HCT116 (cell line): ENCODE data around the gene CLDN12. TPM values are rescaled to one million over a fixed set of nuclear protein-coding genes. Genes with fewer than 3 reads are reported as not detected.

ENCODE experiments used
- ATAC-seq: fragments of 200-7000 bp; cut with Tn5 transposase; 2 replicates; pipeline ENCODE4 v1.9.1; 2020; ENCODE audit warnings: mild to moderate bottlenecking, moderate library complexity
- Bru-seq: library from RNA; stranded (reverse); fragments of 400-500 nt; gene quantifications from one replicate; lab custom pipeline; 2021; lab: Mats Ljungman, UMichigan
- BruChase-seq, 2 experiments: library from RNA; stranded (reverse); fragments of 400-500 nt; gene quantifications; one replicate each; lab custom pipeline; 2021; lab: Mats Ljungman, UMichigan
- BruUV-seq: library from RNA; stranded (reverse); fragments of 400-500 nt; replicated peaks from 2 replicates; lab custom pipeline; 2021; lab: Mats Ljungman, UMichigan
- CTCF ChIA-PET: fragments of 300-600 bp; sonication (Branson Sonifier 250); formaldehyde crosslinking; loops from one replicate; lab custom pipeline; 2021; ENCODE audit warnings: antibody characterized with exemption; lab: Charles Lee
- POLR2A ChIA-PET: fragments of 300-600, 350-600 bp; sonication (Branson Sonifier 250); formaldehyde crosslinking; loops from one replicate; lab custom pipeline; 2021; ENCODE audit warnings: antibody characterized with exemption; lab: Charles Lee
- RAD21 ChIA-PET, 2 experiments: fragments of 300-600 bp; sonication (Branson Sonifier 250); formaldehyde crosslinking; loops; one replicate each; lab custom pipeline; 2023; ENCODE audit warnings: low total read pairs in 2 of 2; ENCODE audit not compliant: uncharacterized antibody in 2 of 2, unreplicated experiment in 2 of 2, low non-redundant PET in 1 of 2; lab: Charles Lee
- DNase-seq: peaks from one replicate; pipeline ENCODE4 v3.0.0-alpha.2; 2010; ENCODE audit warnings: low read depth, low spot score
- H2AFZ ChIP-seq: fragments of 200-600 bp; shearing (Covaris generic), sonication (generic); 2 replicates; pipeline ENCODE4 v1.6.1; 2017; ENCODE audit warnings: low read depth, mixed run types, mixed read lengths, antibody characterized with exemption, low read length; ENCODE audit not compliant: poor library complexity, severe bottlenecking
- H3K27ac ChIP-seq: 2 replicates; pipeline ENCODE4 v1.5.1; 2012; ENCODE audit warnings: low read depth, low read length
- H3K27me3 ChIP-seq: fragments of 200-600 bp; sonication (generic); 2 replicates; pipeline ENCODE4 v1.6.1; 2016; ENCODE audit warnings: mixed run types, low read length, mixed read lengths; ENCODE audit not compliant: insufficient read depth
- H3K36me3 ChIP-seq, 2 experiments: fragments of 200-500 bp in 1 of 2; fragments of 200-600 bp in 1 of 2; sonication (Bioruptor generic) in 1 of 2; sonication (generic) in 1 of 2; 2 replicates each; pipeline versions ENCODE4 v1.5.1 to v1.6.1; 2014 to 2016; ENCODE audit warnings: low read length in 2 of 2, inconsistent platforms in 1 of 2, mixed read lengths in 1 of 2, mixed run types in 1 of 2; ENCODE audit not compliant: insufficient read depth in 2 of 2, control insufficient read depth in 1 of 2
- H3K4me1 ChIP-seq, 2 experiments: fragments of 200-600 bp in 1 of 2; sonication (generic) in 1 of 2; 2 replicates each; pipeline versions ENCODE4 v1.5.1 to v1.6.1; 2012 to 2017; ENCODE audit warnings: low read length in 2 of 2, inconsistent platforms in 1 of 2, mild to moderate bottlenecking in 1 of 2, mixed read lengths in 1 of 2, mixed run types in 1 of 2, moderate library complexity in 1 of 2; ENCODE audit not compliant: insufficient read depth in 2 of 2, control insufficient read depth in 1 of 2
- H3K4me2 ChIP-seq: fragments of 200-600 bp; sonication (generic); 2 replicates; pipeline ENCODE4 v1.6.1; 2017; ENCODE audit warnings: mixed run types, low read length, mixed read lengths
- H3K4me3 ChIP-seq, 2 experiments: fragments of 200-600 bp in 1 of 2; sonication (generic) in 1 of 2; replicated peaks in 1 of 2; 2 replicates each; pipeline ENCODE4 v1.5.1; 2011 to 2016; ENCODE audit warnings: low read length in 2 of 2, control low read depth in 1 of 2, low read depth in 1 of 2, mild to moderate bottlenecking in 1 of 2, mixed read lengths in 1 of 2, mixed run types in 1 of 2
- H3K79me2 ChIP-seq: fragments of 200-600 bp; sonication (generic); 2 replicates; pipeline ENCODE4 v1.6.1; 2017; ENCODE audit warnings: mild to moderate bottlenecking, mixed run types, low read length, moderate library complexity, mixed read lengths; ENCODE audit not compliant: insufficient read depth
- H3K9ac ChIP-seq: fragments of 200-600 bp; sonication (generic); 2 replicates; pipeline ENCODE4 v1.6.1; 2016; ENCODE audit warnings: low read length, mixed read lengths
- H3K9me2 ChIP-seq: fragments of 200-600 bp; sonication (generic), shearing (Covaris generic); 2 replicates; pipeline ENCODE4 v1.6.1; 2017; ENCODE audit warnings: mixed run types, mild to moderate bottlenecking, moderate library complexity; ENCODE audit not compliant: insufficient read depth
- H3K9me3 ChIP-seq, 2 experiments: fragments of 200-500 bp in 1 of 2; fragments of 200-600 bp in 1 of 2; sonication (Bioruptor generic) in 1 of 2; sonication (generic) in 1 of 2; 2 replicates each; pipeline ENCODE4 v1.6.1; 2014 to 2017; ENCODE audit warnings: low read length in 2 of 2, mixed read lengths in 2 of 2, inconsistent platforms in 1 of 2, low read depth in 1 of 2, mild to moderate bottlenecking in 1 of 2, mixed run types in 1 of 2, moderate library complexity in 1 of 2; ENCODE audit not compliant: control insufficient read depth in 1 of 2, insufficient read depth in 1 of 2
- H4K20me1 ChIP-seq: fragments of 200-600 bp; sonication (generic), shearing (Covaris generic); 2 replicates; pipeline ENCODE4 v1.6.1; 2017; ENCODE audit warnings: mixed run types, mild to moderate bottlenecking, moderate library complexity; ENCODE audit not compliant: insufficient read depth
- CBX3 ChIP-seq: IDR thresholded peaks from 2 replicates; pipeline ENCODE4 v1.6.1; 2012; ENCODE audit warnings: low read depth
- EGR1 ChIP-seq: IDR thresholded peaks from 2 replicates; pipeline ENCODE4 v1.6.1; 2012; ENCODE audit warnings: low read depth
- ELF1 ChIP-seq: IDR thresholded peaks from 2 replicates; pipeline ENCODE4 v1.6.1; 2012; ENCODE audit warnings: low read depth, borderline replicate concordance
- EZH2 ChIP-seq: fragments of 200-600 bp; sonication (generic); IDR thresholded peaks from 2 replicates; pipeline ENCODE4 v1.6.1; 2017; ENCODE audit warnings: antibody characterized with exemption, mixed run types
- FOSL1 ChIP-seq: IDR thresholded peaks from 2 replicates; pipeline ENCODE4 v1.6.1; 2012; ENCODE audit warnings: low read depth
- JUND ChIP-seq: IDR thresholded peaks from 2 replicates; pipeline ENCODE4 v1.6.1; 2012
- POLR2A ChIP-seq: IDR thresholded peaks from 2 replicates; pipeline ENCODE4 v1.7.0; 2011; ENCODE audit warnings: borderline replicate concordance; ENCODE audit not compliant: insufficient read depth, insufficient read length; ENCODE audit errors: extremely low read depth
- SIN3A ChIP-seq: IDR thresholded peaks from 2 replicates; pipeline ENCODE4 v1.6.1; 2012; ENCODE audit warnings: low read depth
- SP1 ChIP-seq: IDR thresholded peaks from 2 replicates; pipeline ENCODE4 v1.6.1; 2012; ENCODE audit warnings: low read depth
- SRF ChIP-seq: IDR thresholded peaks from 2 replicates; pipeline ENCODE4 v1.6.1; 2012; ENCODE audit warnings: low read depth
- TCF7L2 ChIP-seq: IDR thresholded peaks from 2 replicates; pipeline ENCODE4 v1.7.0; 2011; ENCODE audit warnings: borderline replicate concordance, inconsistent platforms; ENCODE audit not compliant: insufficient read depth, insufficient read length; ENCODE audit errors: extremely low read depth
- intact Hi-C: fragments of 100-400 bp; cut with micrococcal nuclease; formaldehyde crosslinking; loops from 2 replicates; pipeline ENCODE4 v1.10.0; 2022
- long read RNA-seq: library from polyadenylated mRNA; unstranded; transcript quantifications from one replicate; pipeline ENCODE4 v2.0.0, GENCODE V29; 2021; ENCODE audit not compliant: unreplicated experiment
- polyA plus RNA-seq: library from polyadenylated mRNA; unstranded; fragments of >200 nt; gene quantifications from 2 replicates; pipeline ENCODE4 v1.2.1, GENCODE V29; 2012; ENCODE audit warnings: missing spikeins
- total RNA-seq: library from RNA; stranded (reverse); gene quantifications from one replicate; pipeline ENCODE4 v1.2.1, GENCODE V29; 2021; ENCODE audit not compliant: unreplicated experiment
- TF ChIP-seq, protein P1 (sequence below): IDR thresholded peaks from 2 replicates; pipeline ENCODE4 v1.6.1; 2012; ENCODE audit warnings: low read depth
- TF ChIP-seq, protein P2 (sequence below), 3 experiments: fragments of 200-600 bp in 1 of 3; sonication (generic) in 1 of 3; IDR thresholded peaks in 2 of 3; conservative IDR thresholded peaks in 1 of 3; 2 replicates each; pipeline ENCODE4 v1.5.1; 2012 to 2017; ENCODE audit warnings: low read depth in 2 of 3, low read length in 2 of 3, antibody characterized with exemption in 1 of 3, borderline replicate concordance in 1 of 3, control low read depth in 1 of 3, mild to moderate bottlenecking in 1 of 3, mixed read lengths in 1 of 3, mixed run types in 1 of 3, moderate library complexity in 1 of 3; ENCODE audit not compliant: insufficient read depth in 1 of 3
- TF ChIP-seq, protein P3 (sequence below): IDR thresholded peaks from 2 replicates; pipeline ENCODE4 v1.6.1; 2011; ENCODE audit warnings: mild to moderate bottlenecking, low read length, moderate library complexity; ENCODE audit not compliant: insufficient replicate concordance; ENCODE audit errors: extremely low read depth
- TF ChIP-seq, protein P4 (sequence below): IDR thresholded peaks from 2 replicates; pipeline ENCODE4 v1.6.1; 2012

Gene CLDN12
- total RNA-seq (30.6 TPM), Bru-seq, nascent RNA (percentile 81 among the genes with signal in this experiment), BruChase-seq, experiment 1, labeled RNA remaining after a 6-hour chase (percentile 99 among the genes with signal in this experiment), BruChase-seq, experiment 2, labeled RNA remaining after a 2-hour chase (percentile 99 among the genes with signal in this experiment)
- 28.1 and 42.1 TPM in 2 replicates for polyA plus RNA-seq
- long read RNA-seq, transcript CLDN12-201 (3 exons, 3,565 nt): major isoform, 50 of 92 reads
- long read RNA-seq, transcript CLDN12-203 (3 exons, 3,488 nt): minor isoform, 9 of 92 reads
- long read RNA-seq, partial matches to known transcripts: 18 of 92 reads
- long read RNA-seq, other reads (novel, unspliced or antisense): 13 of 92 reads

GRCh38 chr7:90403174-90404113, at the start of gene CLDN12:
TSS of gene CLDN12 (plus strand) at chr7:90403461. CDS start at chr7:90412677, 9,216 bp downstream.
- CTCF ChIA-PET: interaction anchor here (0.8 kb wide), 1 partner anchor 631 kb away, joined by 3 read pairs; no protein-coding TSS in a partner anchor
- TF ChIP-seq, protein P1, sequence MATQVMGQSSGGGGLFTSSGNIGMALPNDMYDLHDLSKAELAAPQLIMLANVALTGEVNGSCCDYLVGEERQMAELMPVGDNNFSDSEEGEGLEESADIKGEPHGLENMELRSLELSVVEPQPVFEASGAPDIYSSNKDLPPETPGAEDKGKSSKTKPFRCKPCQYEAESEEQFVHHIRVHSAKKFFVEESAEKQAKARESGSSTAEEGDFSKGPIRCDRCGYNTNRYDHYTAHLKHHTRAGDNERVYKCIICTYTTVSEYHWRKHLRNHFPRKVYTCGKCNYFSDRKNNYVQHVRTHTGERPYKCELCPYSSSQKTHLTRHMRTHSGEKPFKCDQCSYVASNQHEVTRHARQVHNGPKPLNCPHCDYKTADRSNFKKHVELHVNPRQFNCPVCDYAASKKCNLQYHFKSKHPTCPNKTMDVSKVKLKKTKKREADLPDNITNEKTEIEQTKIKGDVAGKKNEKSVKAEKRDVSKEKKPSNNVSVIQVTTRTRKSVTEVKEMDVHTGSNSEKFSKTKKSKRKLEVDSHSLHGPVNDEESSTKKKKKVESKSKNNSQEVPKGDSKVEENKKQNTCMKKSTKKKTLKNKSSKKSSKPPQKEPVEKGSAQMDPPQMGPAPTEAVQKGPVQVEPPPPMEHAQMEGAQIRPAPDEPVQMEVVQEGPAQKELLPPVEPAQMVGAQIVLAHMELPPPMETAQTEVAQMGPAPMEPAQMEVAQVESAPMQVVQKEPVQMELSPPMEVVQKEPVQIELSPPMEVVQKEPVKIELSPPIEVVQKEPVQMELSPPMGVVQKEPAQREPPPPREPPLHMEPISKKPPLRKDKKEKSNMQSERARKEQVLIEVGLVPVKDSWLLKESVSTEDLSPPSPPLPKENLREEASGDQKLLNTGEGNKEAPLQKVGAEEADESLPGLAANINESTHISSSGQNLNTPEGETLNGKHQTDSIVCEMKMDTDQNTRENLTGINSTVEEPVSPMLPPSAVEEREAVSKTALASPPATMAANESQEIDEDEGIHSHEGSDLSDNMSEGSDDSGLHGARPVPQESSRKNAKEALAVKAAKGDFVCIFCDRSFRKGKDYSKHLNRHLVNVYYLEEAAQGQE: no peak
- TF ChIP-seq TCF7L2: no peak
- peak; percentile 70 for TF ChIP-seq EGR1
- no peak for TF ChIP-seq JUND
- peak; percentile 53; the same call in 1 of the 2 replicates for TF ChIP-seq SRF
- peak; percentile 79; the same call in 1 of the 2 replicates for TF ChIP-seq CBX3
- peak; percentile 28 for TF ChIP-seq SP1
- no peak for TF ChIP-seq FOSL1
- TF ChIP-seq, protein P2, sequence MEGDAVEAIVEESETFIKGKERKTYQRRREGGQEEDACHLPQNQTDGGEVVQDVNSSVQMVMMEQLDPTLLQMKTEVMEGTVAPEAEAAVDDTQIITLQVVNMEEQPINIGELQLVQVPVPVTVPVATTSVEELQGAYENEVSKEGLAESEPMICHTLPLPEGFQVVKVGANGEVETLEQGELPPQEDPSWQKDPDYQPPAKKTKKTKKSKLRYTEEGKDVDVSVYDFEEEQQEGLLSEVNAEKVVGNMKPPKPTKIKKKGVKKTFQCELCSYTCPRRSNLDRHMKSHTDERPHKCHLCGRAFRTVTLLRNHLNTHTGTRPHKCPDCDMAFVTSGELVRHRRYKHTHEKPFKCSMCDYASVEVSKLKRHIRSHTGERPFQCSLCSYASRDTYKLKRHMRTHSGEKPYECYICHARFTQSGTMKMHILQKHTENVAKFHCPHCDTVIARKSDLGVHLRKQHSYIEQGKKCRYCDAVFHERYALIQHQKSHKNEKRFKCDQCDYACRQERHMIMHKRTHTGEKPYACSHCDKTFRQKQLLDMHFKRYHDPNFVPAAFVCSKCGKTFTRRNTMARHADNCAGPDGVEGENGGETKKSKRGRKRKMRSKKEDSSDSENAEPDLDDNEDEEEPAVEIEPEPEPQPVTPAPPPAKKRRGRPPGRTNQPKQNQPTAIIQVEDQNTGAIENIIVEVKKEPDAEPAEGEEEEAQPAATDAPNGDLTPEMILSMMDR (IDR thresholded peaks at IDR 0.05 in 2 of 3, conservative IDR thresholded peaks at IDR 0.05 in 1 of 3; ENCODE audit: borderline replicate concordance in 1 of 3, insufficient read depth in 1 of 3, low read depth in 2 of 3, low read length in 2 of 3): no peak
- TF ChIP-seq ELF1: peak; percentile 81
- peak; percentile 87 for TF ChIP-seq POLR2A
- no peak for TF ChIP-seq EZH2
- peak; percentile 60 for TF ChIP-seq SIN3A
- TF ChIP-seq, protein P3, sequence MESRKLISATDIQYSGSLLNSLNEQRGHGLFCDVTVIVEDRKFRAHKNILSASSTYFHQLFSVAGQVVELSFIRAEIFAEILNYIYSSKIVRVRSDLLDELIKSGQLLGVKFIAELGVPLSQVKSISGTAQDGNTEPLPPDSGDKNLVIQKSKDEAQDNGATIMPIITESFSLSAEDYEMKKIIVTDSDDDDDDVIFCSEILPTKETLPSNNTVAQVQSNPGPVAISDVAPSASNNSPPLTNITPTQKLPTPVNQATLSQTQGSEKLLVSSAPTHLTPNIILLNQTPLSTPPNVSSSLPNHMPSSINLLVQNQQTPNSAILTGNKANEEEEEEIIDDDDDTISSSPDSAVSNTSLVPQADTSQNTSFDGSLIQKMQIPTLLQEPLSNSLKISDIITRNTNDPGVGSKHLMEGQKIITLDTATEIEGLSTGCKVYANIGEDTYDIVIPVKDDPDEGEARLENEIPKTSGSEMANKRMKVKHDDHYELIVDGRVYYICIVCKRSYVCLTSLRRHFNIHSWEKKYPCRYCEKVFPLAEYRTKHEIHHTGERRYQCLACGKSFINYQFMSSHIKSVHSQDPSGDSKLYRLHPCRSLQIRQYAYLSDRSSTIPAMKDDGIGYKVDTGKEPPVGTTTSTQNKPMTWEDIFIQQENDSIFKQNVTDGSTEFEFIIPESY: no peak
- TF ChIP-seq, protein P4, sequence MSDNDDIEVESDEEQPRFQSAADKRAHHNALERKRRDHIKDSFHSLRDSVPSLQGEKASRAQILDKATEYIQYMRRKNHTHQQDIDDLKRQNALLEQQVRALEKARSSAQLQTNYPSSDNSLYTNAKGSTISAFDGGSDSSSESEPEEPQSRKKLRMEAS: peak; percentile 66; the same call in 1 of the 2 replicates

More at GRCh38 chr7:90403174-90404113, at the start of gene CLDN12:
- DNase-seq: peak; percentile 82
- Histone ChIP-seq H3K4me2 (peak within 1 kb of the TSS; percentile 76), H2AFZ (peak within 1 kb of the TSS; percentile 67), H3K9me2 (no peaks in the 10 kb centered on the region), H3K27ac (peak within 1 kb of the TSS; percentile 64), H4K20me1 (no peaks in the 10 kb centered on the region), H3K9me3 (no peaks in the 10 kb centered on the region), H3K4me3 (peak within 1 kb of the TSS; percentile 63 to 75), H3K9ac (peak within 1 kb of the TSS; percentile 71), H3K27me3 (no peaks in the 10 kb centered on the region), H3K79me2 (peaks cover 15% of the 10 kb centered on the region), H3K4me1 (peaks cover 3 to 11% of the 10 kb centered on the region in 2 experiments; a peak in 3 of 4 replicates), H3K36me3 (peaks cover 0 to 8% of the 10 kb centered on the region in 2 experiments; a peak in 2 of 4 replicates)
- TSS peak; percentile 86 for BruUV-seq
- ChIA-PET POLR2A (interaction anchor here (1.1 kb wide), 1 partner anchor 14 kb away, joined by 3 read pairs; no protein-coding TSS in a partner anchor), RAD21 (no interaction called here)
- ATAC-seq: peak; percentile 100
- intact Hi-C loops: loop anchor here (1.0 kb wide), 1 partner anchor 57 kb away; the partner anchor contains the start of gene GTPBP10
